ENCODE measurements around the gene PHLDB3.
A peak's percentile ranks its signal among the peaks of the same experiment; 100 is the strongest.

PHLDB3 gene

DNA sequence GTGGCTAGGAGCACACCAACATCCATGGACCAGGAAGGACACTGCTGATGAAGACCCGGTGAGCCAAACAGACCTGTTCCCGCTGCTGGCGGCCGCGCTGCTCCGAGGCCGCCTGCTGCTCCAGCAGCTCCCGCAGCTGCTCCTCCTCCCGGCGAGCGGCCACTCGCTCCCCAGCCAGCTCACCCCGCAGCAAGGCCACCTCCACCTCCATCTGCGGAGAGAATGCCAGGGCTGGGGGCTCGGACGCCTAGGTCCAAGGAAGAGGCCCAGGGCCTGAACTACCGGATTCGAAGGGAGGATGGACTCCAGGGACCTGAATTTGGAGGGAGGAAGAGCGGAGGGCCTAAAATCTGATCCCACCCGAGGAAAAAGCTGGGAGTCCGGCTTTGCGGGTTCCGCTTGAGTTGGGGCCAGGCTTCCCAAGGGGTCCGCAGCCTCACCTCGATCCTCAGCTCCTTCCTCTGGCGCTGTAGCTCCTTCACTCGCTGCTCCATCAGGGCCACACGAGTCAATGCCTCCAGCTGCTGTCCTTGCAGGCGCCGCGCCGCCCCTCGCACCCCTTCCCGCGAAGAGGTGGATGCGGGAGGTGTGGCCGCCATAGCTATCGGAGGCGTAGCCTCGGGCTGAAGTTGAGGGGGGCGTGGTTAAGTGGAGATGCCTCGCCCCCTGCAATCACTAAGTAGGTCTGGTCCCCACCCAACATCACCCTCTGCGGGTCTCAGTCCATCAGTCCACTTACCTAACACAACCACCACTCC is 2.7 kb downstream of the PHLDB3 start:
- peak overlapping the region in 5 of 11 experiments; percentile 90 to 97 (median 96); a peak in 3 of 22 replicates for H3K4me2 ChIP-seq
- no peak overlapping the region for H3K4me3 ChIP-seq
- H3K4me1 ChIP-seq, result peaks cover 28 to 45% (median 35%) of the 10 kb centered on the region in 10 experiments; a peak in 19 of 20 replicates
- peaks cover 0 to 29% (median 0%) of the 10 kb centered on the region in 11 experiments; a peak in 7 of 22 replicates for H4K20me1 ChIP-seq
- H3K27me3 ChIP-seq, result no peaks in the 10 kb centered on the region
- H3K9ac ChIP-seq, result no peak overlapping the region
- H3K36me3 ChIP-seq, result peaks cover 21 to 57% (median 36%) of the 10 kb centered on the region in 11 experiments
- no peak overlapping the region for H3K27ac ChIP-seq
- no peak for TF ChIP-seq Cebpa-rat (IDR thresholded peaks at IDR 0.05)
- no peaks in the 10 kb centered on the region for H3K9me3 ChIP-seq (replicated peaks in 1 of 11)

DNA sequence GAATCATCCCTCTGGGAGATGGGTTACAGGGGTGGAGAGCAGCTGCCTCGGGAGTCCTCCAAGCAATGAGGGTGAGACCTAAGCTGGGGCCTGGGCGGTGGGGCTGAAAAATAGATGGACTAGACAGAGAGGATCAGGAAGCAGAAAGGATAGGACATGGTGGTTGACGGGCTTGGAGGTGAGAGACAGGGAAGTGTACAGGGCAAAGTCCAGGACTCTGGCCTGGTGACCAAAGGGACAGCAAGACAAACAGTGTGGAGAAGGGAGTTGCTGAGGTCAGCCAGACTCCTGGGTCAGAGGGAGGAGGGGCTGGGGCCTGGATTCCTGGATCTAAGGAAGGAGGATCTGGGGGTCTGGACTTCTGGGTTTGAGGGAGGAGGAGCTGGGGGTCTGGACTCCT is 5.5 kb downstream of the PHLDB3 start:
- no peaks in the 10 kb centered on the region for H3K27me3 ChIP-seq

DNA sequence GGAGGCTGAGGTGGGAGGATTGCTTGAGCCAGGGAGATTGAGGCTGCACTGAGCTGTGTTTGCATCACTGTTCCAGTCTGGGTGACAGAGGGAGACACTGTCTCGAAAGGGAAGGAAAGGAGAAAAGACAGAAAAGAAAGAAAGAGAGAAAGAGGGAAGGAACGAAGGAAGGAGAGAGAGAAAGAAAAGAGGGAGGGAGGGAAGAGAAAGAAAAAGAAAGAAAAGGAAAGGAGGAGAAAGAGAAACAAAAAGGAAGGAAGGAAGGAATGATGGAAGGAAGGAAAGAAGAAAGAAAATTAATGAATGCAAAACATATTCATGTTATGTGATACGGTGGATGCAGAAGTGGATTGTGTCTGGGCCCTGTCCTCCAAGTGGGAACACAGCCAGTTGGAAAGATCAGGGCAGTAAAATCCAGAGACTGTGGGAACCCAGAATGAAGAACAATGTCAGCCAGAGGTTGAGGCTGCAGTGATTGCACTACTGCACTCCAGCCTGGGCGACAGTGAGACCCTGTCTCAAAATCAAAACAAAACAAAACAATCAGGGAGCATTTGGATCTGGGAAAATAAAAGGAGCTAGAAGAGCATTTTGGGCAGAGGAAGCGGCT is 6.2 kb downstream of the PHLDB3 start:
- Histone ChIP-seq H3K9ac (no peak overlapping the region), H3K36me3 (peaks cover 33 to 69% (median 53%) of the 10 kb centered on the region in 11 experiments), H3K4me3 (no peak overlapping the region), H4K20me1 (peaks cover 0 to 14% (median 0%) of the 10 kb centered on the region in 11 experiments; a peak in 4 of 22 replicates), H3K27me3 (no peaks in the 10 kb centered on the region), H3K4me1 (peaks cover 14 to 28% (median 19%) of the 10 kb centered on the region in 10 experiments; a peak in 19 of 20 replicates), H3K4me2 (no peak overlapping the region), H3K9me3 (replicated peaks in 1 of 11) (no peaks in the 10 kb centered on the region), H3K27ac (no peak overlapping the region)
- TF ChIP-seq Cebpa-rat (IDR thresholded peaks at IDR 0.05), result no peak

More for the DNA sequence above, 5.5 kb downstream of the PHLDB3 start:
- Histone ChIP-seq H3K9ac (no peak overlapping the region; a peak in 1 of 22 replicates), H3K4me3 (no peak overlapping the region), H3K4me2 (no peak overlapping the region), H3K4me1 (peaks cover 16 to 31% (median 22%) of the 10 kb centered on the region in 10 experiments; a peak in 19 of 20 replicates), H4K20me1 (peaks cover 0 to 14% (median 0%) of the 10 kb centered on the region in 11 experiments; a peak in 4 of 22 replicates), H3K36me3 (peaks cover 33 to 67% (median 48%) of the 10 kb centered on the region in 11 experiments), H3K27ac (no peak overlapping the region; a peak in 1 of 22 replicates), H3K9me3 (replicated peaks in 1 of 11) (no peaks in the 10 kb centered on the region)
- TF ChIP-seq Cebpa-rat (IDR thresholded peaks at IDR 0.05), result no peak

DNA sequence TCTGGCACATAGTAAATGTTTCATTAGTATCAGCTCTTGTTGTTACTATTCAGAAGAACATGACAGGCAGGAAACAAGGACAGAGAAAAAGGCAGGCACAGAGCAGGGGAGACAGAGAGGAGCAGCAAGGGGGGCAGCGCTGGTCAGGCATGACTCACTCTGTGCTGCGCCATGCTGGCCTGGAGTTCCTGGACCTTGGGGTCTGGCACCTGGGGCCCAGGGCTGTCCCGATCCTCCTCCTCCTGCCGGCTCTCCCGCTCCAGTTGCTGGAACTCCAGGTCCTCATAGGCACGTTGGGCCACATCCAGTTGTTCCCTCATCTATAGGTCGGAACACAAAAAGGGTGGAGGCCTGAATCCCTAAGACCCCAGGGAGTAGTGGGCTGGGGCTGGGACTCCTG is 7.6 kb downstream of the PHLDB3 start:
- Histone ChIP-seq H3K27ac (no peak overlapping the region), H3K9me3 (replicated peaks in 1 of 11) (no peaks in the 10 kb centered on the region), H3K4me2 (no peak overlapping the region), H3K4me1 (peaks cover under 1 to 14% (median 9%) of the 10 kb centered on the region in 10 experiments; a peak in 10 of 20 replicates), H4K20me1 (peaks cover 0 to 10% (median 0%) of the 10 kb centered on the region in 11 experiments; a peak in 4 of 22 replicates), H3K9ac (no peak overlapping the region), H3K27me3 (no peaks in the 10 kb centered on the region), H3K4me3 (no peak overlapping the region), H3K36me3 (peaks cover 33 to 64% (median 51%) of the 10 kb centered on the region in 11 experiments)
- no peak for TF ChIP-seq Cebpa-rat (IDR thresholded peaks at IDR 0.05)

DNA sequence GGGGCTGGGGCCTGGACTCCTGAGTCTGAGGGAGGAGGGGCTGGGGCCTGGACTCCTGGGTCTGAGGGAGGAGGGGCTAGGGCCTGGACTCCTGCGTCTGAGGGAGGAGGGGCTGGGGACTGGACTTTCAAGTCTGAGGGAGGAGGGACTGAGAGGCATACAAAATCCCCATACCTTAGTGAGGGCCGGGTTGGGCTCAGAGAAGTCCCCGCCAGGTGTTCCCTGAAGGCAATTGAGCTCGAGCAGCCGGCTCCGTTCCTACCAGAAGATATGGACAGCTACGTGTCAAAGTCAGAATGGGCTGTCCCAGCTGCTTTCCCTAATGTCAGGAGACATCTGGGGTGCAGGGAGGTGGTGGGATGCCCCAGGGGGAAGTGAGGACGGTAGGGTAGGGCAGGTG is 9.5 kb downstream of the PHLDB3 start:
- Histone ChIP-seq H3K27me3 (no peaks in the 10 kb centered on the region), H3K9ac (no peak overlapping the region), H3K4me3 (no peak overlapping the region), H3K4me1 (peaks cover 3 to 25% (median 19%) of the 10 kb centered on the region in 10 experiments; a peak in 19 of 20 replicates), H3K36me3 (peaks cover 33 to 61% (median 48%) of the 10 kb centered on the region in 11 experiments), H3K4me2 (no peak overlapping the region), H4K20me1 (peaks cover 0 to 9% (median 0%) of the 10 kb centered on the region in 11 experiments; a peak in 2 of 22 replicates), H3K9me3 (replicated peaks in 1 of 11) (no peaks in the 10 kb centered on the region), H3K27ac (peak overlapping the region in 1 of 11 experiments; percentile 30; a peak in 1 of 22 replicates)
- no peak for TF ChIP-seq Cebpa-rat (IDR thresholded peaks at IDR 0.05)

DNA sequence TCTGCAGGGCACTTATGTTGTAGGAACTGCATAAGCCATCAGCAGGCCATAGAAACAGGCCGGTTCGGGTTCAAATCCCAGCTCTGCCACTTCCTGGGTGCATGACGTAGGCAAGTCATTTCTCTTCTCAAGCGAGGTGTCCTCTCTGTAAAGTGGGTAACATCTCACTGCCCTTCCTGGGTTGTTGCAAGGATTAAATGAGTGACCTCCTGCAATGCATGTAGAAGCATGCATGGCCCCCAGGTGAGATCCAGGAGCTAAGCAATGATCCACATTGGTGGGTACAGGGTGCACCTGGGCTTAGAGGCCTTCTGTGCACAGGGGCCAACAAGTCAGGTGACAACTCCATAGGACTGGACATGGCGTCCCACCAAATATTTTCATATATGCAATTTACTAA is 13.8 kb downstream of the PHLDB3 start:
- Histone ChIP-seq H3K4me3 (no peak overlapping the region), H3K4me2 (peak overlapping the region in 8 of 11 experiments; percentile 32 to 92 (median 86); a peak in 11 of 22 replicates), H3K4me1 (peaks cover 46 to 66% (median 57%) of the 10 kb centered on the region in 10 experiments), H3K9me3 (replicated peaks in 1 of 11) (no peaks in the 10 kb centered on the region), H3K27ac (peak overlapping the region in 2 of 11 experiments; percentile 36 to 78; a peak in 2 of 22 replicates), H3K36me3 (peaks cover 13 to 40% (median 24%) of the 10 kb centered on the region in 11 experiments; a peak in 20 of 22 replicates), H4K20me1 (peaks cover 0 to 5% (median 0%) of the 10 kb centered on the region in 11 experiments; a peak in 1 of 22 replicates), H3K9ac (no peak overlapping the region), H3K27me3 (no peaks in the 10 kb centered on the region)
- no peak for TF ChIP-seq Cebpa-rat (IDR thresholded peaks at IDR 0.05)

DNA sequence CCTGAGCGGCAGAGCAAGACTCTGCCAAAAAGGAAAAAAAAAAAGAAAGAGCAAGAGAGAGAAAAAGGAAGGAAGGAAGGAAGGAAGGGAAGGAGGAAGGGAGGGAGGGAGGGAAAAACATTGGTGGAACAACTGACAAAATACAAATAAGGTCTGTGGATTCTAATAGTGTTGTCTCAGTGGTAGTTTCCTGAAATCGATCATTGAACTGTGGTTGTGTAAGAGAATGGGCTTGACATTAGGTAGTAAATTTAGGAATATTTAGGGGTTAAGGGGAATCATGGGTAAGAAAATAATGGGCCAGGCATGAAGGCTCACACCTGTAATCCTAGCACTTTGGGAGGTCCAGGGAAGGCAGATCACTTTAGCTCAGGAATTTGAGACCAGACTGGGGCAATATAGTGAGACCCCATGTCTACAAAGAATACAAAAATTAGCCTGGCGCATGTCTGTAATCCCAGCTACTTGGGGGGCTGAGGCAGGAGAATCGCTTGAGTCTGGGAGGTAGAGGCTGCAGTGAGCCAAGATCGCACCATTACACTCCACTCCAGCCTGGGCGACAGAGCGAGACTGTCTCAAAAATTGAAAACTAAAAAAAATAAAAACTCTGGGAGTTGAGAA is 14.5 kb downstream of the PHLDB3 start:
- no peaks in the 10 kb centered on the region for H3K9me3 ChIP-seq (replicated peaks in 1 of 11)
- no peaks in the 10 kb centered on the region; a peak in 1 of 22 replicates for H4K20me1 ChIP-seq
- peak overlapping the region; percentile 58 to 92 (median 83); a peak in 21 of 22 replicates for H3K4me2 ChIP-seq
- no peak for TF ChIP-seq Cebpa-rat (IDR thresholded peaks at IDR 0.05)
- H3K36me3 ChIP-seq, result peaks cover 6 to 33% (median 17%) of the 10 kb centered on the region in 11 experiments; a peak in 20 of 22 replicates
- peaks cover 49 to 68% (median 58%) of the 10 kb centered on the region in 10 experiments for H3K4me1 ChIP-seq
- peak overlapping the region in 4 of 11 experiments; percentile 22 to 63 (median 60); a peak in 4 of 22 replicates for H3K9ac ChIP-seq
- H3K27ac ChIP-seq, result peak overlapping the region in 5 of 11 experiments; percentile 51 to 78 (median 70); a peak in 8 of 22 replicates
- H3K27me3 ChIP-seq, result no peaks in the 10 kb centered on the region
- H3K4me3 ChIP-seq, result no peak overlapping the region

DNA sequence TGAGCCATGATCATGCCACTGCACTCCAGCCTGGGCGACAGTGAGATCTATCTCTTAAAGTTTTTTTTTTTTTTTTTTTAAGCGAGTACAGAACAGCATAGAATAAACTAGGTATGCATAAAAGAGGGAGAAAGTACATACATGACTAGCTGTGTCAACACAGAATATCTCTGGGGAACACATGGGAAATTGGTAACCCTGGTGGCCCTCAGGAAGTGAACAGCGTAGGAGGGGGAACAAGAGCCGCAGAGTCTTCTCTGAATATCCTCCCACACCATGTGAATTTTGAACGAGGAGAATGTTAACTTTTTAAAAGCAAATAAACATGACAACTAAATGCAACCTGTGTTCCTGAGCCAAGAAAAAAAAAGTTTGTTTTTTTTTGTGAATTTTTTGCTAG is 15.2 kb downstream of the PHLDB3 start:
- H3K36me3 ChIP-seq, result peaks cover under 1 to 26% (median 10%) of the 10 kb centered on the region in 11 experiments; a peak in 16 of 22 replicates
- H3K4me1 ChIP-seq, result peaks cover 49 to 68% (median 56%) of the 10 kb centered on the region in 10 experiments
- no peaks in the 10 kb centered on the region for H3K27me3 ChIP-seq
- H3K9ac ChIP-seq, result peak overlapping the region in 5 of 11 experiments; percentile 11 to 63 (median 60); a peak in 6 of 22 replicates
- H3K4me3 ChIP-seq, result peak overlapping the region in 3 of 10 experiments; percentile 2 to 39 (median 26); a peak in 3 of 20 replicates
- H4K20me1 ChIP-seq, result no peaks in the 10 kb centered on the region
- H3K27ac ChIP-seq, result peak overlapping the region in 7 of 11 experiments; percentile 11 to 78 (median 61); a peak in 11 of 22 replicates
- no peak for TF ChIP-seq Cebpa-rat (IDR thresholded peaks at IDR 0.05)
- H3K4me2 ChIP-seq, result peak overlapping the region; percentile 58 to 92 (median 83)
- no peaks in the 10 kb centered on the region for H3K9me3 ChIP-seq (replicated peaks in 1 of 11)

All from BLaER1 treated with 17β-estradiol and CSF1 and Interleukin-3, amounts not matched to agents 10 nM and 100 nM (cell line).